ENCODE measurements around the gene MXI1. TPM values are rescaled to one million over a fixed set of nuclear protein-coding genes. Genes with fewer than 3 reads are reported as not detected.
A peak's percentile ranks its signal among the peaks of the same experiment; 100 is the strongest.

MXI1 gene
- total and polyA plus RNA-seq, 2 of the 4 experiments (the other 2 are of a cell fraction): 7.2 to 11.8 TPM

GRCh38 chr10:110326351-110327032 lies 119.1 kb downstream of the MXI1 start:
- Histone ChIP-seq H2BK120ac (ENCODE audit: low read depth, low read length) (peak overlapping the region; percentile 94), H3K27ac (ENCODE audit: insufficient read depth, low read length) (peak overlapping the region; percentile 73), H4K8ac (ENCODE audit: low read depth in 2 of 2, low read length in 2 of 2) (peak overlapping the region; percentile 71 to 90), H3K18ac (ENCODE audit: low read depth, low read length) (peak overlapping the region; percentile 77; the same call in 1 of the 2 replicates), H3K9ac (ENCODE audit: low read depth, low read length) (no peak overlapping the region; the same call in 1 of the 2 replicates), H3K4me3 (ENCODE audit: insufficient read depth, low read depth, low read length) (no peak overlapping the region), H3K56ac (ENCODE audit: extremely low read depth, insufficient read depth, low read length) (peak overlapping the region; percentile 72), H3K9me3 (ENCODE audit: control insufficient read depth, insufficient read depth, low read length) (peaks cover 15% of the 10 kb centered on the region), H2AFZ (replicated peaks; ENCODE audit: low read length, poor library complexity) (peak overlapping the region; percentile 85), H3K27me3 (ENCODE audit: control insufficient read depth, insufficient read depth, low read length) (no peaks in the 10 kb centered on the region), H2BK5ac (ENCODE audit: low read depth, low read length, poor library complexity, severe bottlenecking) (peak overlapping the region; percentile 98), H3K4ac (ENCODE audit: low read depth, low read length) (peak overlapping the region; percentile 93), H3K14ac (replicated peaks; ENCODE audit: low read depth, low read length) (peak overlapping the region; percentile 83), H2AK5ac (ENCODE audit: low read depth, low read length) (peak overlapping the region; percentile 96), H3K36me3 (ENCODE audit: control insufficient read depth, insufficient read depth, low read length) (no peaks in the 10 kb centered on the region), H3K4me2 (ENCODE audit: low read depth, low read length) (peak overlapping the region; percentile 59; the same call in 1 of the 2 replicates), H2BK15ac (ENCODE audit: low read depth, low read length) (peak overlapping the region; percentile 92), H3K23ac (ENCODE audit: low read depth, low read length) (peak overlapping the region; percentile 94), H2BK20ac (ENCODE audit: low read depth, low read length) (peak overlapping the region; percentile 89), H3K79me1 (ENCODE audit: low read depth in 1 of 2, low read length in 2 of 2) (no peaks in the 10 kb centered on the region), H2AK9ac (replicated peaks; ENCODE audit: low read depth, low read length, poor library complexity) (peak overlapping the region; percentile 59), H4K5ac (ENCODE audit: low read depth, low read length) (peak overlapping the region; percentile 75; the same call in 1 of the 2 replicates), H3K4me1 (ENCODE audit: control insufficient read depth, insufficient read depth, low read length) (peaks cover 24% of the 10 kb centered on the region), H4K91ac (ENCODE audit: insufficient read depth, low read depth, low read length) (peak overlapping the region; percentile 81; the same call in 1 of the 2 replicates), H4K20me1 (ENCODE audit: insufficient read depth, low read length) (peaks cover 5% of the 10 kb centered on the region; the same call in 1 of the 2 replicates), H3K9me1 (ENCODE audit: insufficient read depth, low read length) (peaks cover 21% of the 10 kb centered on the region)
- no CpG with 5 or more reads among the region's 4 CpGs for WGBS, 2 experiments (ENCODE audit: extremely low coverage in 2 of 2, insufficient read length in 1 of 2)
- peak; percentile 53 for ATAC-seq (ENCODE audit: low read depth)
- CTCF ChIA-PET: interaction anchor here (0.9 to 1.5 kb wide), 2 partner anchors 10 to 161 kb away, joined by 3 to 4 read pairs; no protein-coding TSS in a partner anchor
- BruUV-seq (replicated peaks): no TSS peak
- dilution Hi-C loops (cut with HindIII; ENCODE audit: low sequenced_read_pairs, unreplicated experiment) (no loop called here), in situ Hi-C loops (cut with MboI; ENCODE audit: low sequenced_read_pairs) (no loop called here), intact Hi-C loops (cut with micrococcal nuclease) (no loop called here)
- TF ChIP-seq ELK1 (IDR thresholded peaks at IDR 0.05; ENCODE audit: borderline replicate concordance, low read depth, low read length) (no peak), POLR2A (IDR thresholded peaks at IDR 0.05; ENCODE audit: low read depth, low read length) (peak; percentile 32; the same call in 1 of the 2 replicates), CTCF (conservative IDR thresholded peaks at IDR 0.05; ENCODE audit: low read depth, low read length) (no peak), CEBPB (IDR thresholded peaks at IDR 0.05; ENCODE audit: low read depth, low read length) (peak; percentile 21; the same call in 1 of the 2 replicates), MAZ (IDR thresholded peaks at IDR 0.05; ENCODE audit: borderline replicate concordance, low read depth, low read length) (no peak), RCOR1 (IDR thresholded peaks at IDR 0.05; ENCODE audit: insufficient replicate concordance, low read length) (peak; percentile 41)
- DNase-seq: peak; percentile 97
- POLR2A ChIA-PET (ENCODE audit: unreplicated experiment): interaction anchor here (1.0 kb wide), 1 partner anchor 22 kb away, joined by 3 read pairs; the partner anchor contains the start of gene SMNDC1
